ENCODE measurements around the gene CCDC137.

DNA sequence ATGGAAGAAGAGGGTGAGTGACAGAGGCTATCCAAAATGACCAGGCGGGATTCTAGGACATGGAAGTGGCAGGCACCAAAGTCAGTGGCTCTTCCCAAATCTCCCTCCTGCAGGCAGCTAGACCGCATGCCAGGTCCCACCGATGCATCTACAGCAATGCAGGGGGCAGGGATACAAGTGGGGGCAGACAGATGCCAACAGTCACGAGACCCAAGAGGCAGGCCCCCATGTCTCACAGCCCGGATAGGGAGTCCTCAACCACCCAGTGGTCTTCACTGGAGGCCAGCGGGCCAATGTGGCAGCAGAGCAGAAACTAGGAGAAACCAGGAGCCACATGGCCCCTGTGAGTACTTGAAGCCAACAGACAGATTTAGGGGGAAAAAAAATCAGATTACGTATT is 49.7 kb upstream of the CCDC137 start:
- TF ChIP-seq, protein P1, sequence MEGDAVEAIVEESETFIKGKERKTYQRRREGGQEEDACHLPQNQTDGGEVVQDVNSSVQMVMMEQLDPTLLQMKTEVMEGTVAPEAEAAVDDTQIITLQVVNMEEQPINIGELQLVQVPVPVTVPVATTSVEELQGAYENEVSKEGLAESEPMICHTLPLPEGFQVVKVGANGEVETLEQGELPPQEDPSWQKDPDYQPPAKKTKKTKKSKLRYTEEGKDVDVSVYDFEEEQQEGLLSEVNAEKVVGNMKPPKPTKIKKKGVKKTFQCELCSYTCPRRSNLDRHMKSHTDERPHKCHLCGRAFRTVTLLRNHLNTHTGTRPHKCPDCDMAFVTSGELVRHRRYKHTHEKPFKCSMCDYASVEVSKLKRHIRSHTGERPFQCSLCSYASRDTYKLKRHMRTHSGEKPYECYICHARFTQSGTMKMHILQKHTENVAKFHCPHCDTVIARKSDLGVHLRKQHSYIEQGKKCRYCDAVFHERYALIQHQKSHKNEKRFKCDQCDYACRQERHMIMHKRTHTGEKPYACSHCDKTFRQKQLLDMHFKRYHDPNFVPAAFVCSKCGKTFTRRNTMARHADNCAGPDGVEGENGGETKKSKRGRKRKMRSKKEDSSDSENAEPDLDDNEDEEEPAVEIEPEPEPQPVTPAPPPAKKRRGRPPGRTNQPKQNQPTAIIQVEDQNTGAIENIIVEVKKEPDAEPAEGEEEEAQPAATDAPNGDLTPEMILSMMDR (IDR thresholded peaks at IDR 0.05), result no peak
- TF ChIP-seq POLR2A (IDR thresholded peaks at IDR 0.05), result no peak
- no peak for TF ChIP-seq EP300 (IDR thresholded peaks at IDR 0.05)
